Measurements from ENCODE around the gene TRAPPC8.
"Not testable (repeated sequence)": the region's sequence is repeated elsewhere in the genome, so short reads cannot be mapped to it uniquely, and the experiment has no call there.

The TRAPPC8 gene

GRCh38 chr18:31863103-31863502, 79.8 kb downstream of the TRAPPC8 start:
- no peak for DNase-seq (ENCODE audit: low read depth in 2 of 2)

GRCh38 chr18:31860488-31860887, 82.4 kb downstream of the TRAPPC8 start:
- no peak for DNase-seq (ENCODE audit: low read depth in 2 of 2)

- DNase-seq (ENCODE audit: low read depth in 2 of 2) = no peak
These were observed 85.3 kb downstream of the TRAPPC8 start for GRCh38 chr18:31857526-31858106.

- DNase-seq (ENCODE audit: low read depth in 2 of 2) = no peak
These were observed 92.1 kb downstream of the TRAPPC8 start for GRCh38 chr18:31850844-31851243.

GRCh38 chr18:31840499-31840898, 102.4 kb downstream of the TRAPPC8 start:
- DNase-seq (ENCODE audit: low read depth in 2 of 2) = no peak

- no peak for DNase-seq (ENCODE audit: low read depth in 2 of 2)
These were observed 105.0 kb downstream of the TRAPPC8 start for GRCh38 chr18:31837879-31838278.

- DNase-seq (ENCODE audit: low read depth in 2 of 2) = no peak
These were observed 107.3 kb downstream of the TRAPPC8 start for GRCh38 chr18:31835528-31836133.

- DNase-seq (ENCODE audit: low read depth in 2 of 2) = no peak
These were observed 111.0 kb downstream of the TRAPPC8 start for GRCh38 chr18:31831903-31832302.

- no peak for DNase-seq (ENCODE audit: low read depth in 2 of 2)
These were observed 112.2 kb downstream of the TRAPPC8 start for GRCh38 chr18:31830686-31831085.

- no peak for DNase-seq (ENCODE audit: low read depth in 2 of 2)
These were observed 114.3 kb downstream of the TRAPPC8 start for GRCh38 chr18:31828613-31829012.

- DNase-seq (ENCODE audit: low read depth in 2 of 2) = not testable (repeated sequence)
These were observed 116.1 kb downstream of the TRAPPC8 start for GRCh38 chr18:31826673-31827325.

GRCh38 chr18:31825772-31826171, 117.2 kb downstream of the TRAPPC8 start:
- DNase-seq (ENCODE audit: low read depth in 2 of 2) = no peak

GRCh38 chr18:31821545-31822171, 121.3 kb downstream of the TRAPPC8 start:
- no peak for DNase-seq (ENCODE audit: low read depth in 2 of 2)

GRCh38 chr18:31819925-31820229, 123.1 kb downstream of the TRAPPC8 start:
- DNase-seq (ENCODE audit: low read depth in 2 of 2) = no peak

GRCh38 chr18:31819106-31819924, 123.6 kb downstream of the TRAPPC8 start:
- DNase-seq (ENCODE audit: low read depth in 2 of 2) = no peak

- no peak for DNase-seq (ENCODE audit: low read depth in 2 of 2)
These were observed 128.8 kb downstream of the TRAPPC8 start for GRCh38 chr18:31814132-31814531.

GRCh38 chr18:31810336-31811130, 132.4 kb downstream of the TRAPPC8 start:
- not testable (repeated sequence) for DNase-seq (ENCODE audit: low read depth in 2 of 2)

- not testable (repeated sequence) for DNase-seq (ENCODE audit: low read depth in 2 of 2)
These were observed 133.9 kb downstream of the TRAPPC8 start for GRCh38 chr18:31809049-31809448.

- no peak for DNase-seq (ENCODE audit: low read depth in 2 of 2)
These were observed 141.8 kb downstream of the TRAPPC8 start for GRCh38 chr18:31801078-31801477.

GRCh38 chr18:31799257-31799656, 143.7 kb downstream of the TRAPPC8 start:
- not testable (repeated sequence) for DNase-seq (ENCODE audit: low read depth in 2 of 2)

GRCh38 chr18:31798399-31798798, 144.5 kb downstream of the TRAPPC8 start:
- DNase-seq (ENCODE audit: low read depth in 2 of 2) = no peak
